GM12891 (cell line): Measurements from ENCODE around the gene CCND2.

Experiments
- PAX5 ChIP-seq: IDR thresholded peaks from 2 replicates; pipeline ENCODE4 v1.6.1; 2011; ENCODE audit warnings: low read length, moderate library complexity, mild to moderate bottlenecking; ENCODE audit not compliant: insufficient read depth, severe bottlenecking
- POLR2A ChIP-seq: IDR thresholded peaks from 2 replicates; pipeline ENCODE4 v1.6.1; 2011; ENCODE audit warnings: low read depth, low read length, control low read depth
- POLR2AphosphoS5 ChIP-seq: IDR thresholded peaks from 2 replicates; pipeline ENCODE4 v1.6.1; 2011; ENCODE audit warnings: low read depth, low read length, control low read depth
- POU2F2 ChIP-seq: IDR thresholded peaks from 2 replicates; pipeline ENCODE4 v1.6.1; 2011; ENCODE audit warnings: low read depth, mild to moderate bottlenecking, control low read depth, low read length, moderate library complexity
- SPI1 ChIP-seq: IDR thresholded peaks from 2 replicates; pipeline ENCODE4 v1.6.1; 2011; ENCODE audit warnings: low read depth, low read length, control low read depth
- TAF1 ChIP-seq: IDR thresholded peaks from 2 replicates; pipeline ENCODE4 v1.6.1; 2011; ENCODE audit warnings: low read depth, low read length, control low read depth

DNA sequence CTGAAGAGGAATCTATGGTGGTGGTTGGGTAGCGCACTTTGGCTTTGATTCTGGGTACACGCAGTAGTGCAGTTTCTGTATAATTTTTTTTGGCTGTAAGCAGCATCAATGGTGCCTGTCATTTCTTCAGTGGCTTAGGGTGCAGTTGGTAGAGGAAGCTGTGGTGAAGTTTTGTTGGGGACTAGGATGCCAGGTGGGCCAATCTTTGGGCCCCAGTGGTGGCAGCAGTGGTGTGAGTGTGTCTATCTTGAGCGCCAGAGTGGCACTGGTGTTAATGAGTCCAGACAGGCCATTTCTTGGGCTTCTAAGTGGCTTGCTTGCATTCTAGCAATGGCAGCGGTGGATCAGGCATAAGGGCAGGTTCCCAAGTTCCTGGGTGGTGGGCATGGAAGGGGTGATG is 33.8 kb upstream of the CCND2 start:
- TF ChIP-seq POLR2AphosphoS5 (no peak), POLR2A (no peak), TAF1 (no peak), SPI1 (no peak), POU2F2 (no peak), PAX5 (no peak)
